Stimulated activated CD4-positive, alpha-beta T cell treated with anti-CD3 and anti-CD28 coated beads, Interleukin-1b, Interleukin-23, amount 100 ng/mL, for 4 hours (primary cell): Measurements from ENCODE around the gene YIPF3.
"Not testable (repeated sequence)": the region's sequence is repeated elsewhere in the genome, so short reads cannot be mapped to it uniquely, and the experiment has no call there.

Experiments used
- DNase-seq, 2 donors: peaks; one replicate each; pipeline ENCODE4 v3.0.0-alpha.2; 2020; ENCODE audit warnings: low read depth in 2 of 2

Gene YIPF3

DNA sequence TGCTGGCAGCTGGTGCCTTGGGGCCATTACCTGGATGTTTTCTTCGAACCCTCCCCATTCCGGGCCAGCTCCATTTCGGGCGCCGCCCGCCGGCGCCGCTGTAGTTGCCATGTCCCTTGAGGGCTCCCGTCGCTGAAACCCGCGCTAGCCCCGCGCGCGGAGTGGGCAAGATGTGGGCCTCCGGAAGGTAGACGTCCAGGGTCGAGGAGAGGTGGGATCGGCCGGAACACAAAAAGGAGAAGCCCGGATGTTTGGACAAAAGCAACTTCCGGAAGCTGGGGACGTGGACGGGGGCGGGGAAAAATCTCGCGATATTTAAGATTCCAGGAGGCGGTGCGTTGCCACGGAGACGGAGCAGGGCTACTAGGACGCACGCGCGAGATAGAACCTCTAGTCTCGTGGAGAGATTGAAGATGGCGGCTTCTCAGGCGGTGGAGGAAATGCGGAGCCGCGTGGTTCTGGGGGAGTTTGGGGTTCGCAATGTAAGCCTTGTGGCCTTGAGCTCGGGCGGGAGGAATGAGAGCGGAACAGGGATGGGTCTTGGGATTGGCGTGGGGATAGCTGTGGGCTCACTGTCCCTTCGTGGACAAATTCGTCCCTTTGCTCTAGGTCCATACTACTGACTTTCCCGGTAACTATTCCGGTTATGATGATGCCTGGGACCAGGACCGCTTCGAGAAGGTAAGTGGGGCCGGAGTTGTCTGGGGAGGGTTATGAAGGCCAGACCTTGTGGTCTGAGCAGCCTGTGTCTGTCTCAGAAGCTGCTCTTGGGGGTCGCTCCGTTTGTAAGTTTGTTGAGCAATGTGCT, at the start of gene YIPF3, which contains the start of gene POLR1C:
Gene YIPF3 (minus strand): TSS at position 230 of the 808 bp plus-strand sequence. CDS start 119 bp downstream, at position 111.
Gene POLR1C (plus strand): TSS at position 393 of the 808 bp plus-strand sequence. CDS start 21 bp downstream, at position 414.
- DNase-seq, result peak; percentile 89 to 97

DNA sequence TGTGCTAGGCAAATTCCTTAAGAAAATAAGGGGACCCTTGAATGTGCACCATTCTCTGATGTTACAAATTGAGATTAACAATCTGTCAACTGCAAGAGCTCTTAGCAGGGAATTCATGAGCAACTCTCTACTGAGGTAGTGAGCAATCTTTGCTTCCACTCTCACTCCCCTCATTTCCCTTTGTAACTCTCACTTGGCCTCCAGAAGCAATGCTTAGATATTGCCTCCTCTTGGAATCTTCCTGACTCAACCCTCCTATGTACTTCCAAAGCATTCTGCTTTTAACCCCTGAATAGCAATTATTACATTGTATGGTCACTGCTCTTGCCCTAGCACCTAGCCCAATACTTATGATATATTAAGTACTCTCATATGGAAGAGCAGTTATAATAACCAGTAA, 42.6 kb upstream of the YIPF3 start:
- no peak for DNase-seq

GRCh38 chr6:43557620-43558019, 40.9 kb upstream of the YIPF3 start:
- not testable (repeated sequence) for DNase-seq

DNA sequence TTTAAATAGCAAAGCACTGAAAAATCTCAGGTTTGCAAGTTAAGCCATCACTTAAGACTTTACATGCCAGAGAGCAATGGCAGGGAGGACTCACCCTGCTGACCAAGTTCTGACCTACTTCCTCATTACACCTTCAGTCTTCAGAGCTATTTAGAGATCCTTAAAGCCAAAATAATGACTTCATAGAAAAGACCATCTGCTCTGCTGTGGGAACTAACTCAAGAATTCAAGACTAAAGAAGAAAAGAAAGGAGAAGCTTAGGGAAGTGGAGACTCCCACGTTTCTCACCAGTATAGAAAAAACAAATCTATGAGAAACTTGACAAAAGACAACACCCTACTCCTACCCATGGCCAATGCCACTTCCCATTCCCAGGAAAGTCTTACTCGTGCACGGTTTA, 30.5 kb upstream of the YIPF3 start:
- no peak for DNase-seq

GRCh38 chr6:43544461-43544860, 27.7 kb upstream of the YIPF3 start:
- no peak for DNase-seq

GRCh38 chr6:43541774-43542471, 25.2 kb upstream of the YIPF3 start:
- DNase-seq, result no peak

- no peak for DNase-seq
These were observed 23.8 kb upstream of the YIPF3 start for GRCh38 chr6:43540507-43540906.

- DNase-seq, result not testable (repeated sequence)
These were observed 22.7 kb upstream of the YIPF3 start for GRCh38 chr6:43539409-43539808.

GRCh38 chr6:43538986-43539385, 22.3 kb upstream of the YIPF3 start:
- not testable (repeated sequence) for DNase-seq

GRCh38 chr6:43532201-43532600, 15.5 kb upstream of the YIPF3 start:
- DNase-seq, result no peak

- no peak for DNase-seq
These were observed 7.8 kb upstream of the YIPF3 start for GRCh38 chr6:43524483-43524961.

DNA sequence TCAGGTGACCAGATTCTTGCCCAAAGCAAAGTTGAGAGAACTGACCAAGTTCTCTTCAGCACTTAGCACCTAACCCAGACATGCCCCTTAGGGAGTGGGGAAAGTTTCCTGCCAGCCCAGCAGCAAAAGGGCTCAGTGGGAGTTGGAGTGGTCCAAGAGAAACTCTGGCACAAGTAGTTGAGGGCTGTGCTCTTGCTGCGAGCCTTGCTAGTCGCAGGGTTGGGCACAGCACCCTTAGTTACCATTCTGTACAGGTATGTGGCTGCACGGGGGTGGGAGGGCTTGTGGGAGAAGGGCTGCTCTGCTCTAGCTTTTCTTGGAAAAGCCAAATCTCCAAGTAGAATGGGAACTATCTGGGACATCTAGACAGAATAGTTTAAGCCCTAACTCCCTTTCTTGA, 6.6 kb upstream of the YIPF3 start:
- no peak for DNase-seq

DNA sequence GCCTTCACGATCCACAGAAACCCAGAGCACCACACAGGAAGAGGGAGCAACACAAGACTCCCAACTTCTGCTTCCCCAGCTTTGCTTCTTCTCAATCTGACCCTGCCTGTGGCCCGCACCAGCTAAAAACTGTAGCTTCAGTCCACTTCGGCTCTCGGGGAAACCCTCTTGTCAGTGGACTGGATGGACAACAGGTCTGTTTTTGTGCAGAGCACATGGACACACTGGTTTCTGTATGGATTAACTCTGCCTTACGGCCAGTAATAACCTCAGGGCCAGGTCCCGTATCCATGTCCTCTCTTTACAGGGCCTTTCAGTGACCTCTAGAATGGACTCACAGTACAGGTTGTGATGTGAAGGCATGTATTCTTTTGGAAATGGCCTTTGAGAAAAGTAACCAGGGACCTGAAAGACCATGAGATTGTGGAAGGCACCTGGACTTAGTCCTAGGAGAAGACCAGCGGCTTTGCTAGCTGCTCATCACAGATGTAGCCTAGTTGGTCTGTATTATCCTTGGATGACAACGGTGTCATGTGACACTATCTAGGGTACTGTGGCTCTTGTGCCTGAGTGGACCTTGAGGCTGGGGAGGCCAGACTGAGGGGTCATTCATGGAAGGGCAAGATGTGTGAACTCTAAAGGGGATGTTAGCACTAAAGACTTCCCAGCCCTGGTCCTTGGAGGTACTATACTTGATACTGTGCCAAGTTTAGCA, 6.0 kb upstream of the YIPF3 start:
- no peak for DNase-seq

GRCh38 chr6:43521836-43522235, 5.1 kb upstream of the YIPF3 start:
- no peak for DNase-seq

GRCh38 chr6:43520097-43520496, 3.4 kb upstream of the YIPF3 start:
- DNase-seq, result no peak

DNA sequence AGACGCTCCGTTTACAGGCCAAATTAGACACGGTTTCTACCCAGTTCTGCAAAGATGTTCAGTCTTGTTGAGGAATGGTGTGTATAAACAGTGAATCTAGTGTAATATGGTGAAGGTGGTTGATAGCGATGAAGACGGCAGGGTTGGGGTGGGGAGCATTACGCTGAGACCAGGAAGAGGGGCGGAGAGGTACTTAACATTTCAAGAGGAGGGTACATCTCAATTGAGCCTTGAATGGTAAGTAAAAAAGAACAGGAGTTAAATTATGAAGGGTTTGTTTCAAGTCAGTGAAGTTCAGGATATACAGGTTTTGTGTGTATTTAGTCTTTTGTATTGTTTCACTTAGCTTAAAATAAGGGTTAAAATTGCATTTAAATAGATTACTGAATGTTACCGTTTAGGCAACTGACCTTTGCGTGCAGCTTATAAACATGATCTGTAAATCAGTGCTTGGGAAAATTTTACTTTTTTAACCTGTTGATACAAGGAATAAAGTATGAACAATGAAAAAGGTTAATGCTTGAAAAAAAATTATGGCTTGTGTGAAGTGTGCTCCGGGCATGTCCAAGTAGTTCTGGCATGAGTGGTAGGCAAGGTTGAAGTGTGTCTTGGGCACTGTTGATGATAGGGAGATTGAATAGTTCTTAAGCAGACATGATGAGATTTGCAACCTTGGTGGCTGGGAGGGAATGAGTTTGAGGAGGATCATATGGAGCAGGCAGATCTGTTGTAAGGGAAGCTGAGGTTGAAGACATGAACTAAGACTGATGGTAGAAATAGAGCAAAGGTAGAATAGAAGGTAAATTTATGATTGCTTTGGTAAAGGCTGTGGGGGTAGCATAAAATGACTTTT, 1.0 kb upstream of the YIPF3 start:
- no peak for DNase-seq

GRCh38 chr6:43516367-43516696, 394 bp downstream of the YIPF3 start:
- no peak for DNase-seq

DNA sequence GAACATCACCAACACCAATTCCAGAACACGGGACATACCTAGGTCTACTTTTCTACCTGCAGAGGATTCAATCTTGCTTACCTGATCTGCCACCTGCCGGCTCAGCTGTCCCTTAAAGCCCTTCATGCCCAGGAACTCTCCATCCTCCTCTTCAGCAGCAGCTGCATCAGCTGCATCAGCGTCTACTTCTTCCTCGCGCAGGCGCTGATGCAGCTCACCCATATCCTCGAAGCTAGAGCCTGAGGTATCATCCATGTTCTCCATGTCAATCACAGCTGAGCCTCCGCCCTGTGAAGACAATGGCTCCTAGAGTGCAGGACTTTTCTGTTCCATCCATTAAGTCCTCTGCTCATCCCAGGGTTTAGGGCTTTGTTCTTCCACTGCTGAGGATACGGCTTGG, 918 bp downstream of the YIPF3 start:
- DNase-seq, result no peak

GRCh38 chr6:43511824-43512415, 4.8 kb downstream of the YIPF3 start:
- no peak for DNase-seq

DNA sequence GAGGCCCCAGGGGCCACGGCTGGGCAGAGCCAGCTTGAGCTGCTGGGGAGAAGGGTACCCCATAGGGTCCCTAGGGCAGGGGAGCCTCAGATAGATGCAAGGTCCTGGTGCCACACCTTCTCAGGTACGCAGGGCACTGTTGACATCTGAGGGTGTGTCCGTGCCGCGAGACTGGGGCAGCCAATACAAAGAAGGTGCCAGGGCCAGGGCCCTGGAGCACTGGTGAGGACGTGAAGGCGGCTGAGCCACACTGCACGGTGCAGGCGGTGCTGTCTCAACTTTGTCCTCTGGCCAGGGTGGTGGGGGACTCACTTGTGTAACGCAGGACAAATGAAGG, 5.9 kb downstream of the YIPF3 start:
- DNase-seq, result no peak
